HG03066 (cell line): ENCODE measurements around the gene RYR3.

ENCODE experiments used
- ATAC-seq: cut with Tn5 transposase; IDR thresholded peaks from one replicate; pipeline ENCODE4 v1.9.1; 2021; ENCODE audit warnings: low read depth; ENCODE audit not compliant: unreplicated experiment

RYR3 gene

GRCh38 chr15:33851079-33851478, 540.3 kb downstream of the RYR3 start:
- ATAC-seq: no peak

GRCh38 chr15:33852094-33852493, 541.3 kb downstream of the RYR3 start:
- no peak for ATAC-seq

GRCh38 chr15:33852570-33852969, 541.8 kb downstream of the RYR3 start:
- ATAC-seq: no peak

GRCh38 chr15:33857726-33858125, 547.0 kb downstream of the RYR3 start:
- no peak for ATAC-seq

- no peak for ATAC-seq
Observed at GRCh38 chr15:33858836-33859235, 548.1 kb downstream of the RYR3 start.

DNA sequence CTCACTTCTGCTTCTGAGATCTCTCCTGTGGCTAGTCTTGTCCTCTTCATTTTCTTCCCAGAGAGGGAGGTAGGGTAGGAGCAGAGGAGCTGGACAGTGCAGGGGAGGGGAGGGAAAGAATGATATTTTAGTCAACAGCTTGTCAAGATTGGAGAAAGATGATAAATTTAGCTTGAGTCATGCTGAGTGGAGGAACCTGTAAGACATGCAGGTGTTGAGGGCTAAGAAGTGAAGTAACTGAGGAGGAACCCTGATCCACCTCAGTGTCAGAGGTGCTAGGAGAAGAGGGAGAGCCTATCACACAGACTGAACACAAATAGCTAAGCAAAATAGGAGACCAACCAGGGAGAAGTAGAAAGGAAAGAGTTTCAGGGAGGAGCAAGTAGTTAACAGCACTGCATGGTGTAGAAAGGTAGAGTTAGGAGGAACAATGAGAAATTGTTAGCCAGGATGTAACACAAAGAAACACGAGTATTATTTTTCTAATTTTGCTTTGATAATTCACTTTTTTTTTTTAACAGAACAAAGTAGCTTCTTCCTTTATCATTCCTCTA, 549.3 kb downstream of the RYR3 start:
- ATAC-seq: no peak

DNA sequence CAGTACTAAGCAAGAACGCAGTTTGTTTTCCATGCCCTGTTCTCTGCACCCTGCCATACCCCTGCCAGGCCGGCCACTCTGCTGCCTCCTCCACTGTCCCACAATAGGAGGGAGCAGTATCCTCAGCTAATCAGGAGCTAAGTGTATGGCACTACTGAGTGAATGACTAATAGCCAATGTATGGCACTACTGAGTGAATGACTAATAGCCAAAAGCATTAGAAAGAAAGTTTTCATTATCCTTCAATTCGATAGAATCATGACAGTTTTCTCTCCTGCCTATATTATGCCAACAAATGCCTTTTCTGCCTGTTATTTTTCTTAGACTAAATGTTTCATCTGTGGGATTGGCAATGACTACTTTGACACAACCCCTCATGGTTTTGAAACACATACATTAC, 550.0 kb downstream of the RYR3 start:
- no peak for ATAC-seq

DNA sequence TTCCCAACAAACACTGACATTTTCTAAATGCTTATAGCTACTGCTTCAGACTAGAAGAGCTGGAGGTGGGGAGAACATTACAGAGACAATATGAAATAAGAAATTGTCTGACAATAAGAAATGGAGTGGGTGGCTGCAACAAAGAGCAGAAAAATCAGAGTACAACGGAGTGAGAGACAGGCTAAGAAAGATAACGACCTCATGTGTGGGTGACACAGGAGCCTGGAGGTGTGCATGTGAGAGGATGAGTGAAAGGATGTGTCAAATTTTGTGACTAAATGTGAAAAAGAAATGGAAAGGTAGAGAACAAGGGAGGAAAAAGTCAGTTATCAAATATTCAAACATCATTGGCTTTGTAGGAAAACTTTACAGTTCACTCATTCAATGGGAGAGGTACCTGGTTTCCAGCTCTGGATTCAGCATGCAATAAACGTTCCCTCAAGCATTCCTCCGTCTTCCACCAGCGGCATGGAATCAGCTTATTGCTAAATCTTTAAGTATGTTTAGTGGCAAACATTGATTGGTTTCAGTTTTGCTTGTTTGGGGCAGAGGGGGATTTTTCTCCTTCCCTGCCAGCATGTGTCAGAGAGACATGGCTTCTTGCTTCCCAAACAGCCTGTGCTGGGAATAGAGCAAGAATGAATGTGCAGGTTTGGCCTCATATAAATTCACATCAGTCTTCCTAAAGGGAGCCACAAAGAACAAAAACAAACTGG, 553.8 kb downstream of the RYR3 start:
- ATAC-seq: no peak

DNA sequence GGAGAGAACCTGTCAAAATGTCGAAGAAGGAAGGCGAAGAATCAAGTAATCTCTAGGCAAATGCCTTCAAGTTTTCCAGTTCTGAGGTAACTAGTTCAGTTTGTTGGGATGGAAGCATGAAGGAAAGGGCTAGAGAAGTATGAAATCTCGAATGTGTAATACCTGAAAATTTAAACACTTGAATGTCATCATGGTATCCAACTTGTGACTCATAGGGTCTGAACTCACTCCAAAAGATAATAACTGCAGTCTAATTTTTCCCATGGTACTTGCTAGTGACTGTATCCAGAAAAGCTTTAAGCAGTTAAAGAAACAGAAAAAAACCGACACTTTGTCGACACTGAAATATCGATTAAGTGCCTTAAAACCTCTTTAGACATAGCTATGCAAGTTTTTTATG, 554.6 kb downstream of the RYR3 start:
- ATAC-seq: no peak

GRCh38 chr15:33866101-33866737, 555.5 kb downstream of the RYR3 start:
- no peak for ATAC-seq

DNA sequence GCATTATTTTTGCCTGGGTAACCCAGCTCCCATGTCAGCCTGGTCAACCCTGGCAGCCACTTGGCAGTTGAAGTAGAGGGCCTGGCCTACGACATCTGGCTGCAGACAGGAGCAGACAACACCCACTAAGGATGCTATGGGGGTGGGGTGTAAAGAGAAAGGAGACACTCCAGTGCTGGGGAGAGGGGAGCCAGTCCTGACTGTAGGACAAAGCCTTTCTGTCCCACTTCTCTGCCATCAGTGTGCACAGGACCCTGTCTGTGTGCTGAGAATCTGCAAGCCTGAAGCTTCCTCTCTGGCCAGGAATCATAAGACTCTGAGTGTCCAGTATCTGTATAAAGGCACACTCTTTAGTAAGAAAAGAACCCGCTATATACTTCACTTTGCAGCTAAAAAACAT, 561.2 kb downstream of the RYR3 start:
- no peak for ATAC-seq

DNA sequence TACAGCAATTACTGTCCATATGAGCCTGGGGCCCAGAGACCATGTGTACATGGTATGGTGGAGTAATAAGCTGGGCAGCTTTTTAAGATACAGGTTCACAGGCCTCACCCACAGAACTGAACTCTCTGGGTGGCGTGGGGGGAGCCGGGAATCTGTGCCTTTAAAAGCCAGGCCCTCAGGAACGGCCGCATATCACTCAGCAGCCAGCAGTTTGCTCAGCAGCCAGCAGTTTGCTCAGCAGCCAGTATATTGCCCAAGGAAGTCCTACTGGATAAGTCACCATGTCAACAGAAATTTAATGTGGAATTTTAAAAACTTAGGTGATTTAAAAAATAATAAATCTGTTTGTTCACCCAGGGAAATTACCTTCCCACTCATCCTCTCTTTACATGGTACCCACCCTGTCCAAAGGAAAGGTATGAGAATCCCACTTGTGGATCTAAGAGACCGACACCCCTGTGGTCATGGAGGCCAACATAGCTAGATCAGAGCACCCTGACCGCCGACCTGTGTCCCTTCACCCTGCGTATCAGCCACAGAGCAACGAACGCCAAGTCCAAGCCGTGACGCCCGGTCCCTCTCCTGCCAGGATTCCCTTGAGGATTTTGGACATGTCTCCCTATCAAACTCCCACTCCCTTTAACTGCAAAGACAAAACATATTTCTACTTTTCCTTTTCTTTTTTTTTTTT, 561.8 kb downstream of the RYR3 start:
- ATAC-seq: no peak

GRCh38 chr15:33874156-33874555, 563.4 kb downstream of the RYR3 start:
- ATAC-seq: no peak

DNA sequence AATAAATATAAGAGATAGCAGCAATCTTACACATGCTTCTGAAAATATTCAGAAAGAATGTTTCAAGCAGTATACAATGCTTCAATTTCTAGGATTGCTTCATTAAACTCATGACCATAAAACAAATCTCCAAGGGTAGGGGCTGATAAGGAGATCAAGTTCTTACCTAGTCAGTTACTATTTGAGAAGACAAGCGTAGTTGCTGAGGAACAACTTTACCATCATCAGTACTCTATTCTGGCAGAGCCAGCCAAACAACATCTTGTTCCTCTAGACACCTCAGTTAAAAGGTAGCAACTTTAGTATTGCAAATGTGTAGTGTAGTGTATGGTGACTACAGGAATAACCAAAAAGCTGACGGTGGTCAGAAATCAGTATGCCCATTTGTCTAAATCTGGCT, 572.2 kb downstream of the RYR3 start:
- ATAC-seq: no peak

DNA sequence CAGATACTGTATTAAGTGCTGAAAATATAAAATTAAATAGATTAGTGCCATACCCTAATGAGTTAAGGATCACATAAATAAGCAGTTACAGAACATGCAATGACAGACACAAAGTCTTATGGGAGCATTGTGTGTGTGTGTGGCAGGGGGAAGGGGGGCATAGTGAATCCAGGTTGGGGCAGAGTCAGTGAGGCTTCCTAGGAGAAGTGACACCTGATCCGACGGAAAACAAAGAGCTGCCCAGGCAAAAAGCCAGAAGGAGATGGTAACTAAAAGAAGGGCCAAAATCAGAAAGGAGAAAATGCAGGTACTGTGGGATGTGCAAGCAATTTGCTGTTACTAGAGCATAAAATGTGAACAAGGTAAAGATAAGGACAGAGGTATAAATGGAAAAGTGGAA, 577.4 kb downstream of the RYR3 start:
- no peak for ATAC-seq

DNA sequence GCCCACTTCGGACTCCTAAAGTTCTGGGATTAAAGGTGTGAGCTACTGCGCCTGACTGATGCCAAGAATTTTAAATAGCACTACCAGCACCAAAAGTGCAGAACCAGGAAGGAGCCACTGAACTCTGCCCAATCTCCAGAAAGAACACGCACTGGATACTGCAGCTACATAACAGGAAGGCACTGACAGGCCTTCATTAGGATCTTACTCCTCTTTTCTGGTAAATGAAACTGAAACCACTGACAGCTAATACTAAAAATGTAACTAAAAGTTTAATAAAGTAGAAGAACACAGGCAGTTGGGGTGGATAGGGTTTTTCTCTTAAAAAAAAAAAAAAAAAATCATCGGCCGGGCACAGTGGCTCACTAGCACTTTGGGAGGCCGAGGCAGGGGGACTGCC, 583.4 kb downstream of the RYR3 start:
- no peak for ATAC-seq

GRCh38 chr15:33902043-33902442, 591.3 kb downstream of the RYR3 start:
- no peak for ATAC-seq

DNA sequence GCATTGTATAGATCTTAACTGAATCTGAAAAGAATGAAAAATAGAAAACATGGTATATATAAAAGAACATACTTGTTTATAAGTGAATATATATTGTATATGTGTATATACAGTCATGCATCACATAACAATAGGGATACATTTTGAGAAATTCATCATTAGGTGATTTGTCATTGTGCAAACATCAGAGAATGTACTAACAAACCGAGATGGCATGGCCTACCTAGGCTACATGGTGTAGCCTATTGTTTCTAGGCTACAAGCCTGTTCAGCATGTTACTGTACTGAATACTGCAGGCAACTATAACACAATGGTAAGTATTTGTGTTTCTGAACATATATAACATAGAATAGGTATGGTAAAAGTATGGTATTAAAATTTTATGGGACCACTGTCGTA, 592.9 kb downstream of the RYR3 start:
- no peak for ATAC-seq

GRCh38 chr15:33907326-33907725, 596.6 kb downstream of the RYR3 start:
- ATAC-seq: no peak

DNA sequence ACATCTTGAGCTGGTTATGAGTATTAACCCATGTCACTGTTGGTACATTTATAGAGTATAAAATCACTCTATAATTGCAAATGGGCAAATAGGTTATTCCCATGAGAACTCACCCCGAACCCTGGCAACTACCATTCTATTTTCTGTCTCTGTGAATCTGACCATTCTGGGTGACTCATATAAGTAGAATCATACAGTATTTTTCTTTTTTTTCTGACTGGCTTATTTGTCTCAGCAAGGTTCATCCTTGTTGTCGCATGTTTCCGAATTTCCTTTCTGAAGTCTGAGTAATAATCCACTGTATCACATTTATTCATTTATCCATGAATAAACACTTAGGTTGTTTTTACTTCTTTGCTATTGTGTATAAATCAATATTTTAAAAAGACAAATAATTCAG, 597.6 kb downstream of the RYR3 start:
- no peak for ATAC-seq

DNA sequence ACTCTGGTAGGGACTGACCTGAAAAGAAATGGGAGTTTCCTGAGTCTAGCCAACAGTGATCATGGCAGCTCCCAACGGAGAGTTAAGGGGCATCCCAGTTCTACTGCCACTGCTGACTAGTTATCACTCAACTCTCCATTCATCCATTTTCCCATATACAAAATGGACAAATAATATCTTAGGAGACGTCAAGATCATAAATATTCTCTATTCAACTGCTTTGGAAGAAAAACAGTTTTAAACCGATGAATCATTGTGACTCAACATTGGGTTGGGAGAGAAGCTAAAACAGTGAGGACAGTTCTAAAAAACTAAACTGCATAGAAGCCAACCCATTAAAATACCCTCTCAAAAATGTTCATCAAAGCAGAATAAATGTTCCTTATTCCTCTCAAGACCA, 600.0 kb downstream of the RYR3 start:
- ATAC-seq: no peak

- no peak for ATAC-seq
Observed at GRCh38 chr15:33912326-33912725, 601.6 kb downstream of the RYR3 start.
